ENCODE results near the gene E2F6.

GRCh38 chr2:11422901-11423435, 43.0 kb downstream of the E2F6 start:
- TF ChIP-seq, protein P1, sequence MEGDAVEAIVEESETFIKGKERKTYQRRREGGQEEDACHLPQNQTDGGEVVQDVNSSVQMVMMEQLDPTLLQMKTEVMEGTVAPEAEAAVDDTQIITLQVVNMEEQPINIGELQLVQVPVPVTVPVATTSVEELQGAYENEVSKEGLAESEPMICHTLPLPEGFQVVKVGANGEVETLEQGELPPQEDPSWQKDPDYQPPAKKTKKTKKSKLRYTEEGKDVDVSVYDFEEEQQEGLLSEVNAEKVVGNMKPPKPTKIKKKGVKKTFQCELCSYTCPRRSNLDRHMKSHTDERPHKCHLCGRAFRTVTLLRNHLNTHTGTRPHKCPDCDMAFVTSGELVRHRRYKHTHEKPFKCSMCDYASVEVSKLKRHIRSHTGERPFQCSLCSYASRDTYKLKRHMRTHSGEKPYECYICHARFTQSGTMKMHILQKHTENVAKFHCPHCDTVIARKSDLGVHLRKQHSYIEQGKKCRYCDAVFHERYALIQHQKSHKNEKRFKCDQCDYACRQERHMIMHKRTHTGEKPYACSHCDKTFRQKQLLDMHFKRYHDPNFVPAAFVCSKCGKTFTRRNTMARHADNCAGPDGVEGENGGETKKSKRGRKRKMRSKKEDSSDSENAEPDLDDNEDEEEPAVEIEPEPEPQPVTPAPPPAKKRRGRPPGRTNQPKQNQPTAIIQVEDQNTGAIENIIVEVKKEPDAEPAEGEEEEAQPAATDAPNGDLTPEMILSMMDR (IDR thresholded peaks at IDR 0.05; ENCODE audit: insufficient read depth, low read length): no peak
- TF ChIP-seq, protein P2, sequence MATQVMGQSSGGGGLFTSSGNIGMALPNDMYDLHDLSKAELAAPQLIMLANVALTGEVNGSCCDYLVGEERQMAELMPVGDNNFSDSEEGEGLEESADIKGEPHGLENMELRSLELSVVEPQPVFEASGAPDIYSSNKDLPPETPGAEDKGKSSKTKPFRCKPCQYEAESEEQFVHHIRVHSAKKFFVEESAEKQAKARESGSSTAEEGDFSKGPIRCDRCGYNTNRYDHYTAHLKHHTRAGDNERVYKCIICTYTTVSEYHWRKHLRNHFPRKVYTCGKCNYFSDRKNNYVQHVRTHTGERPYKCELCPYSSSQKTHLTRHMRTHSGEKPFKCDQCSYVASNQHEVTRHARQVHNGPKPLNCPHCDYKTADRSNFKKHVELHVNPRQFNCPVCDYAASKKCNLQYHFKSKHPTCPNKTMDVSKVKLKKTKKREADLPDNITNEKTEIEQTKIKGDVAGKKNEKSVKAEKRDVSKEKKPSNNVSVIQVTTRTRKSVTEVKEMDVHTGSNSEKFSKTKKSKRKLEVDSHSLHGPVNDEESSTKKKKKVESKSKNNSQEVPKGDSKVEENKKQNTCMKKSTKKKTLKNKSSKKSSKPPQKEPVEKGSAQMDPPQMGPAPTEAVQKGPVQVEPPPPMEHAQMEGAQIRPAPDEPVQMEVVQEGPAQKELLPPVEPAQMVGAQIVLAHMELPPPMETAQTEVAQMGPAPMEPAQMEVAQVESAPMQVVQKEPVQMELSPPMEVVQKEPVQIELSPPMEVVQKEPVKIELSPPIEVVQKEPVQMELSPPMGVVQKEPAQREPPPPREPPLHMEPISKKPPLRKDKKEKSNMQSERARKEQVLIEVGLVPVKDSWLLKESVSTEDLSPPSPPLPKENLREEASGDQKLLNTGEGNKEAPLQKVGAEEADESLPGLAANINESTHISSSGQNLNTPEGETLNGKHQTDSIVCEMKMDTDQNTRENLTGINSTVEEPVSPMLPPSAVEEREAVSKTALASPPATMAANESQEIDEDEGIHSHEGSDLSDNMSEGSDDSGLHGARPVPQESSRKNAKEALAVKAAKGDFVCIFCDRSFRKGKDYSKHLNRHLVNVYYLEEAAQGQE (IDR thresholded peaks at IDR 0.05; ENCODE audit: insufficient replicate concordance, low read depth): no peak
